Osteoblast (primary cell): Measurements from ENCODE around the gene DOK3. TPM values are rescaled to one million over a fixed set of nuclear protein-coding genes. Genes with fewer than 3 reads are reported as not detected.

Source experiments
- DNase-seq: peaks from one replicate; pipeline ENCODE4 v3.0.0; 2011; ENCODE audit warnings: low spot score, mixed read lengths; ENCODE audit not compliant: insufficient read length; ENCODE audit errors: missing footprints
- H2AFZ ChIP-seq: 2 replicates; pipeline ENCODE4 v1.6.0; 2011; ENCODE audit warnings: mild to moderate bottlenecking, low read length
- H3K27ac ChIP-seq: 2 replicates; pipeline ENCODE4 v1.5.1; 2011; ENCODE audit warnings: mild to moderate bottlenecking, low read depth, low read length, moderate library complexity
- H3K27me3 ChIP-seq: 2 replicates; pipeline ENCODE4 v1.6.0; 2012; ENCODE audit warnings: mild to moderate bottlenecking, control low read depth, inconsistent platforms, low read length, moderate library complexity; ENCODE audit not compliant: insufficient read depth
- H3K36me3 ChIP-seq: 2 replicates; pipeline ENCODE4 v1.5.1; 2011; ENCODE audit warnings: mild to moderate bottlenecking, low read length, control low read depth, moderate library complexity; ENCODE audit not compliant: insufficient read depth
- H3K4me1 ChIP-seq: 2 replicates; pipeline ENCODE4 v1.5.1; 2011; ENCODE audit warnings: mild to moderate bottlenecking, low read length, control low read depth, moderate library complexity; ENCODE audit not compliant: insufficient read depth
- H3K4me2 ChIP-seq: 2 replicates; pipeline ENCODE4 v1.6.0; 2011; ENCODE audit warnings: mild to moderate bottlenecking, low read length; ENCODE audit not compliant: insufficient read depth
- H3K4me3 ChIP-seq: fragments of 200-600 bp; sonication (generic); 3 replicates; pipeline ENCODE4 v1.5.1; 2012; ENCODE audit warnings: mild to moderate bottlenecking, low read length, inconsistent platforms; ENCODE audit not compliant: insufficient read depth
- H3K79me2 ChIP-seq: 2 replicates; pipeline ENCODE4 v1.6.0; 2012; ENCODE audit warnings: mild to moderate bottlenecking, low read length, control low read depth, inconsistent platforms; ENCODE audit not compliant: insufficient read depth
- H3K9me3 ChIP-seq: 2 replicates; pipeline ENCODE4 v1.5.1; 2011; ENCODE audit warnings: low read depth, low read length, control low read depth
- H4K20me1 ChIP-seq: 2 replicates; pipeline ENCODE4 v1.6.0; 2012; ENCODE audit warnings: mild to moderate bottlenecking, low read length, control low read depth; ENCODE audit not compliant: insufficient read depth
- total RNA-seq: library from RNA; depleted of rRNA; stranded (reverse); fragments of >200 nt; gene quantifications from 2 replicates; pipeline ENCODE4 v1.2.3, GENCODE V29; 2012
- TF ChIP-seq, protein P1 (sequence below): IDR thresholded peaks from 2 replicates; pipeline ENCODE4 v1.5.1; 2011; ENCODE audit warnings: mild to moderate bottlenecking, low read depth, low read length, moderate library complexity; ENCODE audit errors: extremely low read depth

DOK3 gene
- total RNA-seq, 1 donor, result 1.1 TPM

DNA sequence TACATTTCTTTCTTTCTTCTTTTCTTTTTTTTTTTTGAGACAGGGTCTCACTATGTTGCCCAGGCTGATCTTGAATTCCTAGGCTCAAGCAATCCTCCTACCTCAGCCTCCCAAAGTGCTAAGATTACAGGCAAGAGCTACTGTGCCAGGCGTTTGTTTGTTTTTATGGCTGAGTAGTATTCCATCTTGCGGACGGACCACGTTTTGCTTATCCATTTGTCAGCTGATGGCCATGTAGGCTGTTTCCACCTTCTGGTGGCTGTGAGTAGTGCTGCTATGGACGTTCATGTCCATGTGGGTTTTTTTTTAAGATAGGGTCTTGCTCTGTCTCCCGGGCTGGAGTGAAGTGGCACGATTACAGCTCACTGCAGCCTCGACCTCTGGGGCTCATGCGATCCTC lies 2.5 kb downstream of the DOK3 start:
- DNase-seq, result no peak
- H3K4me3 ChIP-seq, result no peak overlapping the region
- H3K9me3 ChIP-seq, result no peaks in the 10 kb centered on the region
- H3K36me3 ChIP-seq, result peaks cover 19% of the 10 kb centered on the region
- no peaks in the 10 kb centered on the region for H3K79me2 ChIP-seq
- H3K4me1 ChIP-seq, result no peaks in the 10 kb centered on the region
- H4K20me1 ChIP-seq, result no peaks in the 10 kb centered on the region
- no peak overlapping the region for H3K4me2 ChIP-seq
- TF ChIP-seq, protein P1, sequence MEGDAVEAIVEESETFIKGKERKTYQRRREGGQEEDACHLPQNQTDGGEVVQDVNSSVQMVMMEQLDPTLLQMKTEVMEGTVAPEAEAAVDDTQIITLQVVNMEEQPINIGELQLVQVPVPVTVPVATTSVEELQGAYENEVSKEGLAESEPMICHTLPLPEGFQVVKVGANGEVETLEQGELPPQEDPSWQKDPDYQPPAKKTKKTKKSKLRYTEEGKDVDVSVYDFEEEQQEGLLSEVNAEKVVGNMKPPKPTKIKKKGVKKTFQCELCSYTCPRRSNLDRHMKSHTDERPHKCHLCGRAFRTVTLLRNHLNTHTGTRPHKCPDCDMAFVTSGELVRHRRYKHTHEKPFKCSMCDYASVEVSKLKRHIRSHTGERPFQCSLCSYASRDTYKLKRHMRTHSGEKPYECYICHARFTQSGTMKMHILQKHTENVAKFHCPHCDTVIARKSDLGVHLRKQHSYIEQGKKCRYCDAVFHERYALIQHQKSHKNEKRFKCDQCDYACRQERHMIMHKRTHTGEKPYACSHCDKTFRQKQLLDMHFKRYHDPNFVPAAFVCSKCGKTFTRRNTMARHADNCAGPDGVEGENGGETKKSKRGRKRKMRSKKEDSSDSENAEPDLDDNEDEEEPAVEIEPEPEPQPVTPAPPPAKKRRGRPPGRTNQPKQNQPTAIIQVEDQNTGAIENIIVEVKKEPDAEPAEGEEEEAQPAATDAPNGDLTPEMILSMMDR, result peak; percentile 33
- no peak overlapping the region for H2AFZ ChIP-seq
- no peaks in the 10 kb centered on the region for H3K27me3 ChIP-seq
- H3K27ac ChIP-seq, result no peak overlapping the region

- Histone ChIP-seq H3K27me3 (no peaks in the 10 kb centered on the region), H3K27ac (no peak overlapping the region), H3K9me3 (no peaks in the 10 kb centered on the region), H3K4me3 (no peak overlapping the region), H3K4me2 (no peak overlapping the region), H3K4me1 (peaks cover 5% of the 10 kb centered on the region), H2AFZ (no peak overlapping the region), H4K20me1 (no peaks in the 10 kb centered on the region), H3K36me3 (no peaks in the 10 kb centered on the region), H3K79me2 (no peaks in the 10 kb centered on the region)
- TF ChIP-seq, protein P1, result no peak
- DNase-seq, result no peak
These were observed 4.6 kb downstream of the DOK3 start for GRCh38 chr5:177505075-177505474.

DNA sequence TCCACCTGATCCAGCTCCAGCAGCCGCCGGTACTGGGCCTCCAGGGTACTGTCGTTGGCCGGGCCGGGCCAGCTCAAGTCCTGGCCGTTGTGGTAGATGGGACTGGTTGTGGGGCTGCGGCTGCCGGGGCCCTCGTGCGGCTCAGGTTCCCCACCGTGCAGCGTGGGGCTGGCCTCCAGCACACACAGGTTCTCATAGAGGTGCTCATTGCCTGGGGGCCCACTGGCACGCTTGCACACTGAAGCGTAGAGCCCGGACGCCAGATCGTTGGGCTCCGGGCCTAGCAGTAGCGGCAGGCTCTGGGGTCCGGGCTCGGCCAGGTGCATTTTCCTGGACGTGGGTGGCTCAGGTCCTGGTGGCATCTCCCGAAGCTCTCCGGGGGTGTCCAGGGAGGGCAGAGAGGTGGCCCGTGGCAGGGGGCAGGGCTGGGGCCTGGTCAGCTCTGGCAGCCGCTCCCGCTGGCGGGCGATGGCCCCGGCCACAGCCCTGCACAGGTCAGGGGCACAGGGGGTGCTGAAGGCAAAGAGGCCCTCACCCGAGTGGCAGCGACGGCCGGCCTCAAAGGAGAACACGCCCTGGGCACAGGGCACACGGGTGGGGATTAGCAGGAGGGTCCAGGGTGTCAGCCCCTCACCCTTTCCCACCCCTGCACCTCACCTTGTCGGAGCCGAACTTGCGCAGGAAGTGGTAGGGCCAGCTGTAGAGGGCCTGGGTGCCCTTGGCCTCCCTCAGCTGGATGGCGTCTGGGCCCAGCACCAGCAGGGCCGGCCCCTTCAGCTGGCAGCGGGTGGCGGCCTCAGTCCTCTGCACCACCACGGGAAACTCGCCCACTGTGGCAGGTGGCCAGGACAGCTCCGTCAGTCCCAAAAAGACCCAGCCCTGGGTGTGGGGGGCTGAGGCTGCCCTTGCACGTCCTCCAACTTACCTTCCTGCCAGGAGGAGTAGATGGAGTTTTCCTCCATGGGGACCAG lies 5.3 kb downstream of the DOK3 start:
- no peak for DNase-seq
- peaks cover 5% of the 10 kb centered on the region for H3K4me1 ChIP-seq

More for the DNA sequence above, 5.3 kb downstream of the DOK3 start:
- TF ChIP-seq, protein P1, result no peak
- Histone ChIP-seq H3K4me2 (no peak overlapping the region), H3K36me3 (no peaks in the 10 kb centered on the region), H3K79me2 (no peaks in the 10 kb centered on the region), H4K20me1 (no peaks in the 10 kb centered on the region), H2AFZ (no peak overlapping the region), H3K9me3 (no peaks in the 10 kb centered on the region), H3K27ac (no peak overlapping the region), H3K27me3 (no peaks in the 10 kb centered on the region), H3K4me3 (no peak overlapping the region)
